ENCODE results near the gene CDH23. TPM values are rescaled to one million over a fixed set of nuclear protein-coding genes. Genes with fewer than 3 reads are reported as not detected.

The CDH23 gene
- total RNA-seq, 4 donors from 2014 or later = 0.57 to 5.9 (median 1.0) TPM

- intact Hi-C loops (cut with DNase I) = no loop called here
- H3K36me3 ChIP-seq = no peaks in the 10 kb centered on the region
- peak overlapping the region in 2 of 4 donors; percentile 59 to 71 for H3K27ac ChIP-seq
These were observed 204.1 kb downstream of the CDH23 start for GRCh38 chr10:71600849-71601248.

GRCh38 chr10:71601273-71601672 lies 204.6 kb downstream of the CDH23 start:
- TF ChIP-seq POLR2A (IDR thresholded peaks at IDR 0.05) = no peak
- no peak for TF ChIP-seq CTCF (IDR thresholded peaks at IDR 0.05)

More at GRCh38 chr10:71600849-71601248, 204.1 kb downstream of the CDH23 start:
- no peaks in the 10 kb centered on the region for H3K27me3 ChIP-seq
- no peak for DNase-seq
- whole genome bisulfite sequencing, 2 donors = 0 to 16% methylated on average over 2 of the region's 2 CpGs
- peaks cover 13 to 35% (median 19%) of the 10 kb centered on the region in 3 donors for H3K4me1 ChIP-seq
- H3K9me3 ChIP-seq = no peaks in the 10 kb centered on the region
- no peak overlapping the region for H3K4me3 ChIP-seq
- TF ChIP-seq POLR2A (IDR thresholded peaks at IDR 0.05) (no peak), CTCF (IDR thresholded peaks at IDR 0.05) (no peak)

GRCh38 chr10:71603150-71603549 lies 206.4 kb downstream of the CDH23 start:
- WGBS, 2 donors = 61 to 66% methylated on average over 6 to 7 of the region's 7 CpGs
- H3K27me3 ChIP-seq = no peaks in the 10 kb centered on the region
- H3K27ac ChIP-seq = no peak overlapping the region
- H3K4me3 ChIP-seq = no peak overlapping the region
- no peak for TF ChIP-seq CTCF (IDR thresholded peaks at IDR 0.05)
- no peak for TF ChIP-seq POLR2A (IDR thresholded peaks at IDR 0.05)
- no peaks in the 10 kb centered on the region for H3K9me3 ChIP-seq
- no peaks in the 10 kb centered on the region for H3K36me3 ChIP-seq
- no peak for DNase-seq
- intact Hi-C loops (cut with DNase I) = no loop called here
- peaks cover 4 to 22% (median 8%) of the 10 kb centered on the region in 3 donors for H3K4me1 ChIP-seq

More at GRCh38 chr10:71601273-71601672, 204.6 kb downstream of the CDH23 start:
- Histone ChIP-seq H3K4me3 (no peak overlapping the region), H3K9me3 (no peaks in the 10 kb centered on the region), H3K36me3 (no peaks in the 10 kb centered on the region), H3K4me1 (peaks cover 13 to 35% (median 19%) of the 10 kb centered on the region in 3 donors), H3K27me3 (no peaks in the 10 kb centered on the region), H3K27ac (peak overlapping the region in 1 of 4 donors; percentile 1)
- DNase-seq = no peak
- intact Hi-C loops (cut with DNase I) = no loop called here
- WGBS, 2 donors = 88 to 89% methylated on average over 5 of the region's 5 CpGs

- TF ChIP-seq POLR2A (IDR thresholded peaks at IDR 0.05) (no peak), CTCF (IDR thresholded peaks at IDR 0.05) (no peak)
- no peaks in the 10 kb centered on the region for H3K36me3 ChIP-seq
- H3K9me3 ChIP-seq = no peaks in the 10 kb centered on the region
- no peak for DNase-seq
- 84 to 100% methylated on average over 2 to 4 of the region's 4 CpGs for WGBS, 2 donors
- intact Hi-C loops (cut with DNase I) = no loop called here
- H3K4me3 ChIP-seq = no peak overlapping the region
- H3K27ac ChIP-seq = no peak overlapping the region
- peaks cover 0 to 16% (median 2%) of the 10 kb centered on the region in 3 donors for H3K4me1 ChIP-seq
- H3K27me3 ChIP-seq = no peaks in the 10 kb centered on the region
These were observed 207.0 kb downstream of the CDH23 start for GRCh38 chr10:71603754-71604153.

GRCh38 chr10:71604324-71605018 lies 207.8 kb downstream of the CDH23 start:
- DNase-seq = no peak
- peaks cover 0 to 16% (median 0%) of the 10 kb centered on the region in 3 donors for H3K4me1 ChIP-seq
- intact Hi-C loops (cut with DNase I) = no loop called here
- no peaks in the 10 kb centered on the region for H3K9me3 ChIP-seq
- no peak overlapping the region for H3K27ac ChIP-seq
- no peak overlapping the region for H3K4me3 ChIP-seq
- TF ChIP-seq POLR2A (IDR thresholded peaks at IDR 0.05) = no peak
- TF ChIP-seq CTCF (IDR thresholded peaks at IDR 0.05) = no peak
- no peaks in the 10 kb centered on the region for H3K36me3 ChIP-seq
- no peaks in the 10 kb centered on the region for H3K27me3 ChIP-seq
- 76 to 78% methylated on average over 8 of the region's 8 CpGs for WGBS, 2 donors
